Testis (tissue), 2 donors: ENCODE results near the gene ARID1A.

Experiments
- CTCF ChIP-seq, 3 experiments: fragments of 450-650 bp in 2 of 3; fragments of 200-600 bp in 1 of 3; sonication (generic) in 1 of 3; IDR thresholded peaks; one replicate each; pipeline ENCODE4 v1.5.1; 2016 to 2019; ENCODE audit warnings: antibody characterized with exemption in 3 of 3, mild to moderate bottlenecking in 2 of 3, moderate library complexity in 1 of 3
- POLR2A ChIP-seq: fragments of 450-650 bp; IDR thresholded peaks from one replicate; pipeline ENCODE4 v1.6.1; 2017; ENCODE audit warnings: antibody characterized with exemption, mild to moderate bottlenecking, moderate library complexity

DNA sequence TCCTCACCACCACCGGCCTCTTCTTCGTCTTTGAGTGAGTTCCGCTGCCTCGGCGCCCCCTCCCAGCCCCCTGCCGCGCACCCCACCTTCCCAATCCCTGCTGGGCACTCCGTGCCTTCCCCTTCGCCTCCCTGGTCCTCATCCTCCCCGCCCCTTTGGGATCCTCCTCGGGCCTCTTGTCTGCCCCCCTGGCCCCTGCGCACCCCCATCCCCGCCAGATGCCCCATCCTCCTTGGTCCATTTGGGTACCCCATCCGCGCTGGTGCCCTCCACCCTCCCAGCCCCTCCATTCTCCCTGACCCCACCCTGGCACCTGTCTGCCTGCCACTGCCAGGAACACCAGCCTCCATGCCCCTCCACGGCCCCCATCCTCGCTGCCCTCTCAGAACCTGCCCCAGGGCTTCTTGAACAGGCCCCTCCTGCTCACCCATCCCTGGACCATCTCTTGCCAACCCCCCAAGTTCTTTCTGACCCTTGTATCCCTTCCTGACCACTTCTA lies 131.3 kb downstream of the ARID1A start:
- TF ChIP-seq POLR2A (no peak), CTCF (IDR thresholded peaks at IDR 0.05) (no peak)
